Measurements from ENCODE around the gene UBQLN1.

- TF ChIP-seq, protein P1, sequence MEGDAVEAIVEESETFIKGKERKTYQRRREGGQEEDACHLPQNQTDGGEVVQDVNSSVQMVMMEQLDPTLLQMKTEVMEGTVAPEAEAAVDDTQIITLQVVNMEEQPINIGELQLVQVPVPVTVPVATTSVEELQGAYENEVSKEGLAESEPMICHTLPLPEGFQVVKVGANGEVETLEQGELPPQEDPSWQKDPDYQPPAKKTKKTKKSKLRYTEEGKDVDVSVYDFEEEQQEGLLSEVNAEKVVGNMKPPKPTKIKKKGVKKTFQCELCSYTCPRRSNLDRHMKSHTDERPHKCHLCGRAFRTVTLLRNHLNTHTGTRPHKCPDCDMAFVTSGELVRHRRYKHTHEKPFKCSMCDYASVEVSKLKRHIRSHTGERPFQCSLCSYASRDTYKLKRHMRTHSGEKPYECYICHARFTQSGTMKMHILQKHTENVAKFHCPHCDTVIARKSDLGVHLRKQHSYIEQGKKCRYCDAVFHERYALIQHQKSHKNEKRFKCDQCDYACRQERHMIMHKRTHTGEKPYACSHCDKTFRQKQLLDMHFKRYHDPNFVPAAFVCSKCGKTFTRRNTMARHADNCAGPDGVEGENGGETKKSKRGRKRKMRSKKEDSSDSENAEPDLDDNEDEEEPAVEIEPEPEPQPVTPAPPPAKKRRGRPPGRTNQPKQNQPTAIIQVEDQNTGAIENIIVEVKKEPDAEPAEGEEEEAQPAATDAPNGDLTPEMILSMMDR (IDR thresholded peaks at IDR 0.05; ENCODE audit: low read depth, low read length, poor library complexity, severe bottlenecking): no peak
- TF ChIP-seq EZH2phosphoT487 (IDR thresholded peaks at IDR 0.05; ENCODE audit: borderline replicate concordance, low read length): no peak
These were observed 56.2 kb downstream of the UBQLN1 start for GRCh38 chr9:83651558-83651957.
